ENCODE measurements around the gene CAVIN1.

The CAVIN1 gene

DNA sequence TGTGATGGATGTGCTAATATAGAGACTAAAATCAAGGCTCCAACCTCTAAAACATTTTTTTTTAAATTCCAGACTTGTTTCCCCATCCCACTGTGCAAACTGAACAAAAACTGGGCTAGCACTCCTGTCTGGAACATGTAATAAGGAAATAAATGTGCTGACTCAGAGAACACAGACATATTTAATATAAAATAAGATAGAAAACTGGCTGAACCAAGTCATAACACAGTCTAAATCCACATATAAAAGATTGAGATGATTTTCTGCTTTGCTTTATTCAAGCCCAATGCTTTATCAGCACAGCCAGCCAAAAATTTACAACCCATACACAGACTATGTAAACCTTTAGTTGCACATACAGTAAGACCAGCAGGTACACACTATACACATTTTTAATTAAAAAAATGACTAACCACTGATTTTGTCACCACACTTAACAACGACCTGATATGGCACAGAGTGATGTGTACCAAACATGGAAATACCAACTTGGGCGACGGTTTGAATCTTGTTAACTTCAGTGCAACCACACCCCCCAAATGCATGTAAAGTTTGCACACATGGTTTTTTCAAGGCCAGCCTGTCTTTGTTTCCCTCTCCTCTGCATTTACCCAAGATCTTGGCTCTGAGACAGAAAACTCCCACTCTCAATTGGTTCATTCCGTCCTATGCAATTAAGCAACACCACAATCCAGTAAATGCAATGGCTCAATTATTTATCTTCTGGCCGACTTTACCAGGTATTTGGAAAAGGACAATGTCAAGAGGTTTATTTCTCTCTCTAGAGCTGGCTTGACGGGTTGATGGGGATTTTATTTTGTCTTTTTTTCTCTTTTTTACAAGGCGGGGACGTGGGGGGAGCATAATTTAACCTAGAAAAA, 36.0 kb downstream of the CAVIN1 start:
- TF ChIP-seq, protein P1, sequence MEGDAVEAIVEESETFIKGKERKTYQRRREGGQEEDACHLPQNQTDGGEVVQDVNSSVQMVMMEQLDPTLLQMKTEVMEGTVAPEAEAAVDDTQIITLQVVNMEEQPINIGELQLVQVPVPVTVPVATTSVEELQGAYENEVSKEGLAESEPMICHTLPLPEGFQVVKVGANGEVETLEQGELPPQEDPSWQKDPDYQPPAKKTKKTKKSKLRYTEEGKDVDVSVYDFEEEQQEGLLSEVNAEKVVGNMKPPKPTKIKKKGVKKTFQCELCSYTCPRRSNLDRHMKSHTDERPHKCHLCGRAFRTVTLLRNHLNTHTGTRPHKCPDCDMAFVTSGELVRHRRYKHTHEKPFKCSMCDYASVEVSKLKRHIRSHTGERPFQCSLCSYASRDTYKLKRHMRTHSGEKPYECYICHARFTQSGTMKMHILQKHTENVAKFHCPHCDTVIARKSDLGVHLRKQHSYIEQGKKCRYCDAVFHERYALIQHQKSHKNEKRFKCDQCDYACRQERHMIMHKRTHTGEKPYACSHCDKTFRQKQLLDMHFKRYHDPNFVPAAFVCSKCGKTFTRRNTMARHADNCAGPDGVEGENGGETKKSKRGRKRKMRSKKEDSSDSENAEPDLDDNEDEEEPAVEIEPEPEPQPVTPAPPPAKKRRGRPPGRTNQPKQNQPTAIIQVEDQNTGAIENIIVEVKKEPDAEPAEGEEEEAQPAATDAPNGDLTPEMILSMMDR (IDR thresholded peaks at IDR 0.05; ENCODE audit: low read length, missing control alignments) = no peak
- DNase-seq (ENCODE audit: low read depth) = peak; percentile 95
- peak overlapping the region; percentile 95 for H3K4me3 ChIP-seq (replicated peaks; ENCODE audit: low read depth, low read length)

DNA sequence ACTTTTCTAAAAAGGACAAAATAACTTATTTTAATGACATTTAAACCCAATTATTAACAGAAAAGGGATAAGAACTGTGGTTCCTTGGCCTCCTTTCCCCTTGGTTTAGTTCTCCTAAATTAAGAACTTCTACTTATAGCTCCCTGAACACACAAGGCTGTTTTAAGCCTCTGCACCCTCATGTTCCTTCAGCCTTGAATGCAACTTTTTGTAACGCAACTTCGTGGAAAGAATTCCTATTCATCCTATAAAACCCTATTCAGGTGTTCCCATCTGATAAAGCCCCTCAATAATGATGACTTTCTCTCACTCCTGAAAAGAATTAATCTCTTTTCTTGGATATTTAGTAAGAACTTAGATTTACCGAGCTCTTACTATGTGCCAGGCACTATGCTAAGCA, 41.2 kb downstream of the CAVIN1 start:
- DNase-seq (ENCODE audit: low read depth) = no peak
- TF ChIP-seq, protein P1 (IDR thresholded peaks at IDR 0.05; ENCODE audit: low read length, missing control alignments) = no peak
- H3K4me3 ChIP-seq (replicated peaks; ENCODE audit: low read depth, low read length) = no peak overlapping the region

DNA sequence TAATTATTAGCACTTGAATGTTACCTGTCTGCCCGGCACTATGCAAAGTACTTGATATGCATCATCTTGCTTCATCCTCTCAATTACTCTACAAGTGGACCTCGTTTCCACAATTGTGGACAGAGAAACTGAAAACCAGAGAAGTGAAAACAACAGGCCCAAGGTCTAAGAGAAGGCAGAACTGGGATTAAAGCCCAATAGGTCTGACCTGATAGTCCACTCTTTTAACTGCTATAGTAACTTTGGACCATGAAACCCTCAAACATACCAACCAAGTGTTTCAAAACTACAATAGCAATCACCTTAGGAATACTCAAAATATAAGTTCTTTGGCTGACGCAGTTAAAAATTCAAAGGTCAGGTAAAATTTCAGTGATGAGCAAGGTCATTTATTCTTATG, 42.1 kb downstream of the CAVIN1 start:
- TF ChIP-seq, protein P1 (IDR thresholded peaks at IDR 0.05; ENCODE audit: low read length, missing control alignments) = no peak
- no peak for DNase-seq (ENCODE audit: low read depth)

DNA sequence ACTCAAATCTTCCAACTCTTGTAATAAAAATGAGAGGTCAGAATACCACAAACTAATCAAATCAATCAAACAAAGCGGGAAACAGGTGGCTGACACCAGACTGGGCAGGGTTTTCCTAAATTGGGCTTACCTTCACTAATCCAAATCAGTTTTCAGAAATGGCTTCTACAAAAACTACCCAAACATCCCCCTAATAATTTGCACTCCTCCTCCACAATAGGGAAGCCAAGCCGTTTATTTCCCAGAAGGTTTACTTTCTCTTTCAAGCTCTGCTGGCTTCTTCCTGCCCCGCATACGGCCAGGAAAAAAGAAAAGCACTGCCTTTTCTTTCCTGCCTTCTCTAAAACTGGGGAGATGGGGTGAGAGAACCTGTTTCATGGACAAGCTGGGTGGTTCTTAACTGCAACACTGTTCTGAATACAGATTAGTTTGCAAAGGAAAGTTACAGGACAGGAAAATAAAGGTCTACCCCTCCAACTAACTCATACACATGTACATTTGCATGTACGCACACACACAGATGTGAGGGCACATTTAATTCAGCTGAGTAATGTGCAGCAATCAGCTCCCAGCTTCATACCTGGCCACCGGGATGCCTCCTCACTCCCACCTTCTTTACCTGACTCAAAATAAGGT, 44.0 kb downstream of the CAVIN1 start:
- peak; percentile 34 for DNase-seq (ENCODE audit: low read depth)
- TF ChIP-seq, protein P1 (IDR thresholded peaks at IDR 0.05; ENCODE audit: low read length, missing control alignments) = no peak
- peak overlapping the region; percentile 21 for H3K4me3 ChIP-seq (replicated peaks; ENCODE audit: low read depth, low read length)

More for the DNA sequence above, 42.1 kb downstream of the CAVIN1 start:
- H3K4me3 ChIP-seq (replicated peaks; ENCODE audit: low read depth, low read length) = no peak overlapping the region

DNA sequence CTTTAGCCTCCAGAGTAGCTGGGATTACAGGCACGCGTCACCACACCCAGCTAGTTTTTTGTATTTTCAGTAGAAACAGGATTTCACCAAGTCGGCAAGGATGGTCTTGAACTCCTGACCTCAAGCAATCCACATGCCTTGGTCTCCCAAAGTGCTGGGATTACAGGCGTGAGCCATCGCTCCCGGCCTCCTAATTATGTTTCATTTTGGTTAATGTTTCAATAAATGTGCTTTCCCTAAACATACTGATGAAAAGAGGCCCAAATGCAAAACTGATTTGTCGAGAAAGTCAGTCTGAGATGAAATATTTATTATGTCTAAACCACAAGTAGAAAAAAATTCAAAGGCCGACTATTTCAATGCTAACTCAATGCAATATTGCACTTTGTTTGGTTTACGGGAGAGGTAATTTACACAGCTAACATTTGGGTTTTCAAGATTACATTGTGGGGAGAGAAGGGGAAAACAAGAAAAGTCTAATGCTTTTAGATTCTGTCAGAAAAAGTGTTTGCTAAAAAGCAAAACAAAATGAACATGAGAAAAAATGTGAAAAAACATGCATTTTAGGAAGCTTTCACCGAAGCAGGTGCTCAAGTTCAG, 44.6 kb downstream of the CAVIN1 start:
- no peak overlapping the region for H3K4me3 ChIP-seq (replicated peaks; ENCODE audit: low read depth, low read length)
- no peak for DNase-seq (ENCODE audit: low read depth)
- TF ChIP-seq, protein P1 (IDR thresholded peaks at IDR 0.05; ENCODE audit: low read length, missing control alignments) = no peak

DNA sequence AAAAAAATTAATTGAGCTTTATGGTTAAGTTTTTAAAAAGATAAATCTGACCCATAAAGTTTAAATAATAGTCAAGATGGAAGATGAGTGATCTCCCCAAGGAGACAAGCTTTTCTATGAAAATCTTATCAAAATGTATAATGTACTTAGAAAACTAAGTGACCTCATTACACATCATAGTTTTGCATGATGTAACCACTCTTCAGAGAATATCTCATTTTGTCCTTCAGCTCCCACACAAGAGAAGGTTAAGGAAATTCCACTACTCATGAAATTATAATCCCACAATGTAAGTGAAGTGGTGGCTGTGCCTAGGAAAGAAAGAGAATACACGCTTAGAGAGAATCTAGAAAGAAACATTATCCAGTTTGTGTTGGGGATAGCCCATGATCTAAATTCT, 49.2 kb downstream of the CAVIN1 start:
- DNase-seq (ENCODE audit: low read depth) = no peak
- no peak overlapping the region for H3K4me3 ChIP-seq (replicated peaks; ENCODE audit: low read depth, low read length)
- TF ChIP-seq, protein P1 (IDR thresholded peaks at IDR 0.05; ENCODE audit: low read length, missing control alignments) = no peak
